DOHH2 (cell line): ENCODE data around the gene BLM.

ENCODE experiments used
- CTCF ChIP-seq: fragments of 200-600 bp; sonication (generic); IDR thresholded peaks from one replicate; pipeline ENCODE4 v1.5.1; 2014; ENCODE audit warnings: antibody characterized with exemption, mild to moderate bottlenecking, low read depth, low read length; ENCODE audit not compliant: poor library complexity, severe bottlenecking
- EZH2phosphoT487 ChIP-seq: fragments of 200-600 bp; sonication (generic); IDR thresholded peaks from 2 replicates; pipeline ENCODE4 v1.6.1; 2017; ENCODE audit warnings: borderline replicate concordance, mild to moderate bottlenecking, antibody characterized with exemption, low read length, moderate library complexity, mixed read lengths

GRCh38 chr15:90735923-90736322 lies 18.8 kb downstream of the BLM start:
- no peak for TF ChIP-seq CTCF
- TF ChIP-seq EZH2phosphoT487, result no peak
